ENCODE results near the gene MTCL1. TPM values are rescaled to one million over a fixed set of nuclear protein-coding genes. Genes with fewer than 3 reads are reported as not detected.

The MTCL1 gene
- total RNA-seq, 1 experiment from 2014 or later: 50.1 TPM

DNA sequence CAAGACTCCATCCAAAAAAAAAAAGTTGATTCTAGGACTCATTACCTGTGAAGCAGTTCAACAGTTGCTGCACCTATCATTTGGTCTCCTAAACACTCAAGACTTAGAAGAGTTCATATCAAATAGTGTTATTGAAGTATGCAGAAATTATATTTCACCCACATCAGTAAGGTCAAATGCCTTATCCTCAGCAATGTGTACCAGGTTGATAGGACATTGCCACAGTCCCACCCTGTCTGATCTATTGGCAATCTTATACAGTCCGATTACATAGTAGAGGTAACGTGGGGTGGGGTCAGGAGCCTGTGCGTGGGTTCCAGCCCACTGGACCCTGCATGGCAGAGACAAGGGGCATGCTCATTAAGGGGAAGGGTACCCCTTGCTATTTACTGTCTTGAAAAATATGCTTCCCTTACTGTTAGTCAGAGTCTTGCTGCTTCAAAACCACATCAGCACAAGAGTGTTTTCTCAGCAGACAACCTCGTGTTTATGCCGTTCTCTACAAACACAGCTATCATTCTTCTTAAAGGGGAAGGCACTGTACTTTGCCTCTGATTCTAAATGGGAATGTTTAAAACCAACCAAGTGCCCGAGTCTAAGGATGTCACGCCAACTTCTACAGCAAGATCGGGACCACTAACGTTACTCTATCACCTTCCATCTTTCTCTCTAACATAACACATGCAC, 115.2 kb downstream of the MTCL1 start:
- intact Hi-C loops (cut with micrococcal nuclease; ENCODE audit: unreplicated experiment) (no loop called here), in situ Hi-C loops (cut with HindIII; ENCODE audit: low pct_unique_long_range_greater_than_20kb, low sequenced_read_pairs) (no loop called here)
- H3K4me1 ChIP-seq (ENCODE audit: control insufficient read depth, insufficient read depth, low read length): no peaks in the 10 kb centered on the region
- no peak for ATAC-seq
- no peak for DNase-seq (ENCODE audit: low read depth, low spot score)
- H3K4me3 ChIP-seq (ENCODE audit: low read depth in 2 of 2, low read length in 2 of 2): no peak overlapping the region
- ChIA-PET POLR2A (no interaction called here), CTCF (no interaction called here)
- no peak overlapping the region for H3K27ac ChIP-seq (ENCODE audit: low read length)
- BruUV-seq (replicated peaks): no TSS peak
- TF ChIP-seq TCF7L2 (IDR thresholded peaks at IDR 0.05; ENCODE audit: low read depth, low read length): no peak
- no peak for TF ChIP-seq POLR2AphosphoS5 (IDR thresholded peaks at IDR 0.05; ENCODE audit: low read depth, low read length)
- TF ChIP-seq, protein P1, sequence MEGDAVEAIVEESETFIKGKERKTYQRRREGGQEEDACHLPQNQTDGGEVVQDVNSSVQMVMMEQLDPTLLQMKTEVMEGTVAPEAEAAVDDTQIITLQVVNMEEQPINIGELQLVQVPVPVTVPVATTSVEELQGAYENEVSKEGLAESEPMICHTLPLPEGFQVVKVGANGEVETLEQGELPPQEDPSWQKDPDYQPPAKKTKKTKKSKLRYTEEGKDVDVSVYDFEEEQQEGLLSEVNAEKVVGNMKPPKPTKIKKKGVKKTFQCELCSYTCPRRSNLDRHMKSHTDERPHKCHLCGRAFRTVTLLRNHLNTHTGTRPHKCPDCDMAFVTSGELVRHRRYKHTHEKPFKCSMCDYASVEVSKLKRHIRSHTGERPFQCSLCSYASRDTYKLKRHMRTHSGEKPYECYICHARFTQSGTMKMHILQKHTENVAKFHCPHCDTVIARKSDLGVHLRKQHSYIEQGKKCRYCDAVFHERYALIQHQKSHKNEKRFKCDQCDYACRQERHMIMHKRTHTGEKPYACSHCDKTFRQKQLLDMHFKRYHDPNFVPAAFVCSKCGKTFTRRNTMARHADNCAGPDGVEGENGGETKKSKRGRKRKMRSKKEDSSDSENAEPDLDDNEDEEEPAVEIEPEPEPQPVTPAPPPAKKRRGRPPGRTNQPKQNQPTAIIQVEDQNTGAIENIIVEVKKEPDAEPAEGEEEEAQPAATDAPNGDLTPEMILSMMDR (IDR thresholded peaks at IDR 0.05): no peak
- TF ChIP-seq, protein P2, sequence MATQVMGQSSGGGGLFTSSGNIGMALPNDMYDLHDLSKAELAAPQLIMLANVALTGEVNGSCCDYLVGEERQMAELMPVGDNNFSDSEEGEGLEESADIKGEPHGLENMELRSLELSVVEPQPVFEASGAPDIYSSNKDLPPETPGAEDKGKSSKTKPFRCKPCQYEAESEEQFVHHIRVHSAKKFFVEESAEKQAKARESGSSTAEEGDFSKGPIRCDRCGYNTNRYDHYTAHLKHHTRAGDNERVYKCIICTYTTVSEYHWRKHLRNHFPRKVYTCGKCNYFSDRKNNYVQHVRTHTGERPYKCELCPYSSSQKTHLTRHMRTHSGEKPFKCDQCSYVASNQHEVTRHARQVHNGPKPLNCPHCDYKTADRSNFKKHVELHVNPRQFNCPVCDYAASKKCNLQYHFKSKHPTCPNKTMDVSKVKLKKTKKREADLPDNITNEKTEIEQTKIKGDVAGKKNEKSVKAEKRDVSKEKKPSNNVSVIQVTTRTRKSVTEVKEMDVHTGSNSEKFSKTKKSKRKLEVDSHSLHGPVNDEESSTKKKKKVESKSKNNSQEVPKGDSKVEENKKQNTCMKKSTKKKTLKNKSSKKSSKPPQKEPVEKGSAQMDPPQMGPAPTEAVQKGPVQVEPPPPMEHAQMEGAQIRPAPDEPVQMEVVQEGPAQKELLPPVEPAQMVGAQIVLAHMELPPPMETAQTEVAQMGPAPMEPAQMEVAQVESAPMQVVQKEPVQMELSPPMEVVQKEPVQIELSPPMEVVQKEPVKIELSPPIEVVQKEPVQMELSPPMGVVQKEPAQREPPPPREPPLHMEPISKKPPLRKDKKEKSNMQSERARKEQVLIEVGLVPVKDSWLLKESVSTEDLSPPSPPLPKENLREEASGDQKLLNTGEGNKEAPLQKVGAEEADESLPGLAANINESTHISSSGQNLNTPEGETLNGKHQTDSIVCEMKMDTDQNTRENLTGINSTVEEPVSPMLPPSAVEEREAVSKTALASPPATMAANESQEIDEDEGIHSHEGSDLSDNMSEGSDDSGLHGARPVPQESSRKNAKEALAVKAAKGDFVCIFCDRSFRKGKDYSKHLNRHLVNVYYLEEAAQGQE (IDR thresholded peaks at IDR 0.05; ENCODE audit: insufficient read depth in 1 of 2, low read depth in 2 of 2, low read length in 1 of 2): no peak
- no peak for TF ChIP-seq SIN3A (IDR thresholded peaks at IDR 0.05; ENCODE audit: borderline replicate concordance, insufficient read depth, low read depth, low read length)
- H3K36me3 ChIP-seq (ENCODE audit: control insufficient read depth, insufficient read depth, low read length): peaks cover 19% of the 10 kb centered on the region
- no peaks in the 10 kb centered on the region for H3K27me3 ChIP-seq (ENCODE audit: control insufficient read depth, insufficient read depth, low read length)
- H3K9me3 ChIP-seq (ENCODE audit: control insufficient read depth, insufficient read depth, low read depth, low read length): no peaks in the 10 kb centered on the region

DNA sequence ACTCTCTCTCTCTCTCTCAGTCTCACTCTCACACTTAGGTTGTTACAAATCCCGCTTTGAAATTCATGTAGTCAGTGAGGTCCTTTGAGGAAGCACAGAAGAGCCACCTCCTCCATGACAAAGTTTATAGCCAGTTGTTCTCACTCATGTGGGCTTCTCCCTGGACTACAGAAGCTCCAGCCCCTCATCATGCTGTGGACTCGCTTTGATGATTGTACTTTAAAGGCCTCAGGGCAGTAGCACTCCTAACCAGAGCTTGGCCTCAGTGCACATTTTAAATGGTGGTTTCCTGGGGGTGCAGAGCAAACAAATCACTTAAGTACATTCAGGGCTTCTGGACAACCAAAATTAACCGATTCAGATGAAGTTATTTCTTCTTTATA, 115.7 kb downstream of the MTCL1 start:
- no peaks in the 10 kb centered on the region for H3K4me1 ChIP-seq (ENCODE audit: control insufficient read depth, insufficient read depth, low read length)
- ATAC-seq (no peak), DNase-seq (ENCODE audit: low read depth, low spot score) (no peak)
- H3K27ac ChIP-seq (ENCODE audit: low read length): no peak overlapping the region
- peaks cover 16% of the 10 kb centered on the region for H3K36me3 ChIP-seq (ENCODE audit: control insufficient read depth, insufficient read depth, low read length)
- no peak overlapping the region for H3K4me3 ChIP-seq (ENCODE audit: low read depth in 2 of 2, low read length in 2 of 2)
- no peaks in the 10 kb centered on the region for H3K27me3 ChIP-seq (ENCODE audit: control insufficient read depth, insufficient read depth, low read length)
- POLR2A ChIA-PET: no interaction called here
- no peaks in the 10 kb centered on the region for H3K9me3 ChIP-seq (ENCODE audit: control insufficient read depth, insufficient read depth, low read depth, low read length)
- TF ChIP-seq, protein P1 (IDR thresholded peaks at IDR 0.05): no peak
- TF ChIP-seq SIN3A (IDR thresholded peaks at IDR 0.05; ENCODE audit: borderline replicate concordance, insufficient read depth, low read depth, low read length): no peak
- TF ChIP-seq TCF7L2 (IDR thresholded peaks at IDR 0.05; ENCODE audit: low read depth, low read length): no peak
- TF ChIP-seq, protein P2 (IDR thresholded peaks at IDR 0.05; ENCODE audit: insufficient read depth in 1 of 2, low read depth in 2 of 2, low read length in 1 of 2): no peak
- TF ChIP-seq POLR2AphosphoS5 (IDR thresholded peaks at IDR 0.05; ENCODE audit: low read depth, low read length): no peak
- BruUV-seq (replicated peaks): no TSS peak
- intact Hi-C loops (cut with micrococcal nuclease; ENCODE audit: unreplicated experiment) (no loop called here), in situ Hi-C loops (cut with HindIII; ENCODE audit: low pct_unique_long_range_greater_than_20kb, low sequenced_read_pairs) (no loop called here)
- CTCF ChIA-PET: no interaction called here
